OCI-LY3 (cell line): ENCODE measurements around the gene ERC1.

Source experiments
- H2AFZ ChIP-seq: fragments of 200-600, 300-600 bp; shearing (Covaris generic); 2 replicates; pipeline ENCODE4 v1.6.0; 2014; ENCODE audit warnings: antibody characterized with exemption, low read depth, low read length
- H3K27ac ChIP-seq: fragments of 200-600, 300-600 bp; sonication (generic); 2 replicates; pipeline ENCODE4 v1.5.1; 2014; ENCODE audit warnings: mild to moderate bottlenecking, low read length, moderate library complexity, mixed read lengths
- H3K27me3 ChIP-seq: fragments of 200-600, 300-600 bp; sonication (generic); 2 replicates; pipeline ENCODE4 v1.6.1; 2014; ENCODE audit warnings: low read depth, low read length, mixed read lengths
- H3K36me3 ChIP-seq: fragments of 200-600, 300-600 bp; sonication (generic); replicated peaks from 2 replicates; pipeline ENCODE3; 2014; ENCODE audit warnings: low read depth, low read length, mixed read lengths
- H3K4me1 ChIP-seq: fragments of 300-600, 200-600 bp; sonication (generic); 2 replicates; pipeline ENCODE4 v1.6.1; 2014; ENCODE audit warnings: low read length, mixed read lengths
- H3K4me2 ChIP-seq: fragments of 200-600, 300-600 bp; sonication (generic); 2 replicates; pipeline ENCODE4 v1.6.1; 2014; ENCODE audit warnings: low read length, mixed read lengths
- H3K4me3 ChIP-seq: fragments of 300-600, 200-600 bp; sonication (generic); 2 replicates; pipeline ENCODE4 v1.5.1; 2014; ENCODE audit warnings: antibody characterized with exemption, mild to moderate bottlenecking, low read length, moderate library complexity
- H3K79me2 ChIP-seq: fragments of 300-600, 200-600 bp; shearing (Covaris generic); 2 replicates; pipeline ENCODE4 v1.6.1; 2014; ENCODE audit warnings: mild to moderate bottlenecking, low read length, mixed read lengths
- H3K9ac ChIP-seq: fragments of 300-600, 200-600 bp; shearing (Covaris generic); 2 replicates; pipeline ENCODE4 v1.6.0; 2014; ENCODE audit warnings: mild to moderate bottlenecking, low read length, moderate library complexity
- H3K9me3 ChIP-seq: fragments of 200-600, 300-600 bp; shearing (Covaris generic); 2 replicates; pipeline ENCODE4 v1.6.1; 2014; ENCODE audit warnings: low read length, mixed read lengths; ENCODE audit not compliant: insufficient read depth
- H4K20me1 ChIP-seq: fragments of 200-600, 300-600 bp; sonication (generic); 2 replicates; pipeline ENCODE4 v1.6.1; 2016; ENCODE audit warnings: low read length, mixed read lengths; ENCODE audit not compliant: insufficient read depth
- CTCF ChIP-seq: fragments of 200-600, 300-600 bp; sonication (generic); IDR thresholded peaks from 2 replicates; pipeline ENCODE4 v1.5.1; 2014; ENCODE audit warnings: antibody characterized with exemption, low read length, low read depth
- EZH2phosphoT487 ChIP-seq: fragments of 200-600 bp; shearing (Covaris generic); IDR thresholded peaks from 2 replicates; pipeline ENCODE4 v1.6.1; 2018; ENCODE audit warnings: antibody characterized with exemption, mixed run types, low read depth

The ERC1 gene

GRCh38 chr12:1497161-1497560, 506.1 kb downstream of the ERC1 start:
- H2AFZ ChIP-seq = no peak overlapping the region
- H3K4me2 ChIP-seq = no peak overlapping the region
- H3K9me3 ChIP-seq = no peaks in the 10 kb centered on the region
- no peaks in the 10 kb centered on the region for H4K20me1 ChIP-seq
- H3K9ac ChIP-seq = no peak overlapping the region
- no peak overlapping the region for H3K4me3 ChIP-seq
- no peak for TF ChIP-seq EZH2phosphoT487
- no peak for TF ChIP-seq CTCF
- no peaks in the 10 kb centered on the region for H3K27me3 ChIP-seq
- H3K27ac ChIP-seq = no peak overlapping the region
- no peaks in the 10 kb centered on the region for H3K36me3 ChIP-seq
- no peaks in the 10 kb centered on the region for H3K79me2 ChIP-seq
- H3K4me1 ChIP-seq = peaks cover 9% of the 10 kb centered on the region

- no peak overlapping the region for H3K27ac ChIP-seq
- H3K9me3 ChIP-seq = no peaks in the 10 kb centered on the region
- H3K79me2 ChIP-seq = no peaks in the 10 kb centered on the region
- H3K4me1 ChIP-seq = peaks cover 9% of the 10 kb centered on the region
- no peak overlapping the region for H2AFZ ChIP-seq
- H3K9ac ChIP-seq = no peak overlapping the region
- H3K4me2 ChIP-seq = no peak overlapping the region
- no peaks in the 10 kb centered on the region for H3K27me3 ChIP-seq
- no peaks in the 10 kb centered on the region for H3K36me3 ChIP-seq
- TF ChIP-seq CTCF (no peak), EZH2phosphoT487 (no peak)
- no peak overlapping the region for H3K4me3 ChIP-seq
- H4K20me1 ChIP-seq = no peaks in the 10 kb centered on the region
Measured at GRCh38 chr12:1498199-1498740, 507.2 kb downstream of the ERC1 start.

- Histone ChIP-seq H3K9me3 (no peaks in the 10 kb centered on the region), H2AFZ (no peak overlapping the region), H3K4me3 (no peak overlapping the region), H3K27me3 (peaks cover 3% of the 10 kb centered on the region; the same call in 1 of the 2 replicates), H3K36me3 (no peaks in the 10 kb centered on the region), H3K79me2 (no peaks in the 10 kb centered on the region), H3K4me2 (no peak overlapping the region), H3K9ac (no peak overlapping the region), H4K20me1 (no peaks in the 10 kb centered on the region), H3K27ac (no peak overlapping the region), H3K4me1 (peaks cover 4% of the 10 kb centered on the region)
- TF ChIP-seq CTCF = no peak
- TF ChIP-seq EZH2phosphoT487 = no peak
Measured at GRCh38 chr12:1499351-1499750, 508.3 kb downstream of the ERC1 start.

- peaks cover 12% of the 10 kb centered on the region for H3K27me3 ChIP-seq
- H3K4me3 ChIP-seq = no peak overlapping the region
- no peak overlapping the region for H2AFZ ChIP-seq
- H3K4me1 ChIP-seq = no peaks in the 10 kb centered on the region
- TF ChIP-seq EZH2phosphoT487 (no peak), CTCF (no peak)
- H3K9ac ChIP-seq = no peak overlapping the region
- H3K79me2 ChIP-seq = no peaks in the 10 kb centered on the region
- no peaks in the 10 kb centered on the region for H3K36me3 ChIP-seq
- H3K27ac ChIP-seq = no peak overlapping the region
- H3K4me2 ChIP-seq = no peak overlapping the region
- H4K20me1 ChIP-seq = no peaks in the 10 kb centered on the region
- no peaks in the 10 kb centered on the region for H3K9me3 ChIP-seq
Measured at GRCh38 chr12:1500095-1500801, 509.2 kb downstream of the ERC1 start.
